HUES64 (cell line): ENCODE results near the gene TRPM3.
A peak's percentile ranks its signal among the peaks of the same experiment; 100 is the strongest.

Source experiments
- H3K27ac ChIP-seq: 2 replicates; pipeline ENCODE4 v1.7.0; 2013; ENCODE audit warnings: low read depth, low read length, inconsistent platforms
- H3K27me3 ChIP-seq: 2 replicates; pipeline ENCODE4 v1.6.1; 2013; ENCODE audit warnings: mild to moderate bottlenecking, low read length; ENCODE audit not compliant: insufficient read depth
- H3K36me3 ChIP-seq: 2 replicates; pipeline ENCODE4 v1.6.1; 2013; ENCODE audit warnings: mild to moderate bottlenecking, low read length; ENCODE audit not compliant: insufficient read depth
- H3K4me1 ChIP-seq: 2 replicates; pipeline ENCODE4 v1.6.1; 2013; ENCODE audit warnings: mild to moderate bottlenecking, low read length, moderate library complexity; ENCODE audit not compliant: insufficient read depth
- H3K4me3 ChIP-seq: 2 replicates; pipeline ENCODE4 v1.5.1; 2013; ENCODE audit warnings: mild to moderate bottlenecking, low read length, moderate library complexity
- H3K9ac ChIP-seq: 2 replicates; pipeline ENCODE4 v1.6.1; 2013; ENCODE audit warnings: mild to moderate bottlenecking, low read depth, low read length
- H3K9me3 ChIP-seq: 2 replicates; pipeline ENCODE4 v1.6.1; 2013; ENCODE audit warnings: low read depth, low read length; ENCODE audit not compliant: insufficient read depth
- WGBS: fragments of 150-250, 120-280 bp; methylation state at CpG from one replicate; pipeline ENCODE4 v1.1.7; 2013; ENCODE audit warnings: missing lambda C conversion rate; 5-methylcytosine and 5-hydroxymethylcytosine counted together

The TRPM3 gene

GRCh38 chr9:70829591-70830265 lies 291.7 kb downstream of the TRPM3 start:
- H3K4me3 ChIP-seq = no peak overlapping the region
- H3K4me1 ChIP-seq = peaks cover 24% of the 10 kb centered on the region; the same call in 1 of the 2 replicates
- no peaks in the 10 kb centered on the region for H3K27me3 ChIP-seq
- H3K9ac ChIP-seq = 0 out of 2 replicates have a peak overlapping the region, but pooled peaks have one; percentile 22
- H3K9me3 ChIP-seq = no peaks in the 10 kb centered on the region
- WGBS = 81% methylated on average over 5 of the region's 5 CpGs
- H3K36me3 ChIP-seq = no peaks in the 10 kb centered on the region
- H3K27ac ChIP-seq = no peak overlapping the region

GRCh38 chr9:70826562-70826961 lies 294.9 kb downstream of the TRPM3 start:
- WGBS = 88% methylated on average over 3 of the region's 3 CpGs
- H3K27me3 ChIP-seq = no peaks in the 10 kb centered on the region
- H3K9ac ChIP-seq = no peak overlapping the region
- H3K27ac ChIP-seq = no peak overlapping the region
- no peaks in the 10 kb centered on the region for H3K36me3 ChIP-seq
- no peaks in the 10 kb centered on the region for H3K9me3 ChIP-seq
- peaks cover 34% of the 10 kb centered on the region for H3K4me1 ChIP-seq
- no peak overlapping the region for H3K4me3 ChIP-seq

- H3K4me3 ChIP-seq = no peak overlapping the region
- H3K9ac ChIP-seq = no peak overlapping the region
- WGBS = 82% methylated on average over 6 of the region's 7 CpGs
- H3K9me3 ChIP-seq = no peaks in the 10 kb centered on the region
- H3K4me1 ChIP-seq = peaks cover 19% of the 10 kb centered on the region
- H3K36me3 ChIP-seq = no peaks in the 10 kb centered on the region
- H3K27me3 ChIP-seq = no peaks in the 10 kb centered on the region
- H3K27ac ChIP-seq = no peak overlapping the region
Measured at GRCh38 chr9:70823284-70823683, 298.1 kb downstream of the TRPM3 start.

GRCh38 chr9:70817311-70817710 lies 304.1 kb downstream of the TRPM3 start:
- H3K9ac ChIP-seq = no peak overlapping the region
- WGBS = 100% methylated on average over 3 of the region's 3 CpGs
- peaks cover 11% of the 10 kb centered on the region for H3K4me1 ChIP-seq
- no peaks in the 10 kb centered on the region for H3K9me3 ChIP-seq
- no peak overlapping the region for H3K27ac ChIP-seq
- no peaks in the 10 kb centered on the region for H3K27me3 ChIP-seq
- no peaks in the 10 kb centered on the region for H3K36me3 ChIP-seq
- H3K4me3 ChIP-seq = no peak overlapping the region

GRCh38 chr9:70816891-70817290 lies 304.5 kb downstream of the TRPM3 start:
- no peaks in the 10 kb centered on the region for H3K9me3 ChIP-seq
- H3K36me3 ChIP-seq = no peaks in the 10 kb centered on the region
- no peak overlapping the region for H3K9ac ChIP-seq
- no peaks in the 10 kb centered on the region for H3K27me3 ChIP-seq
- peaks cover 11% of the 10 kb centered on the region for H3K4me1 ChIP-seq
- no peak overlapping the region for H3K27ac ChIP-seq
- H3K4me3 ChIP-seq = no peak overlapping the region
- WGBS = 42% methylated on average over 1 of the region's 2 CpGs

- Histone ChIP-seq H3K4me3 (no peak overlapping the region), H3K27me3 (no peaks in the 10 kb centered on the region), H3K9ac (no peak overlapping the region), H3K4me1 (peaks cover 11% of the 10 kb centered on the region), H3K9me3 (no peaks in the 10 kb centered on the region), H3K27ac (no peak overlapping the region), H3K36me3 (no peaks in the 10 kb centered on the region)
- WGBS = 97% methylated on average over 1 of the region's 1 CpG
Measured at GRCh38 chr9:70816316-70816715, 305.1 kb downstream of the TRPM3 start.

- no peak overlapping the region for H3K27ac ChIP-seq
- no peak overlapping the region for H3K4me3 ChIP-seq
- no peak overlapping the region for H3K9ac ChIP-seq
- peaks cover 11% of the 10 kb centered on the region for H3K4me1 ChIP-seq
- no peaks in the 10 kb centered on the region for H3K9me3 ChIP-seq
- no peaks in the 10 kb centered on the region for H3K27me3 ChIP-seq
- 32% methylated on average over 2 of the region's 2 CpGs for WGBS
- no peaks in the 10 kb centered on the region for H3K36me3 ChIP-seq
Measured at GRCh38 chr9:70814597-70814996, 306.8 kb downstream of the TRPM3 start.

GRCh38 chr9:70813141-70813540 lies 308.3 kb downstream of the TRPM3 start:
- Histone ChIP-seq H3K36me3 (no peaks in the 10 kb centered on the region), H3K9me3 (no peaks in the 10 kb centered on the region), H3K4me3 (no peak overlapping the region), H3K9ac (no peak overlapping the region), H3K27me3 (no peaks in the 10 kb centered on the region), H3K27ac (no peak overlapping the region), H3K4me1 (peaks cover 11% of the 10 kb centered on the region)
- 100% methylated on average over 1 of the region's 2 CpGs for WGBS

- WGBS = no CpG with 5 or more reads among the region's 1 CpG
- no peaks in the 10 kb centered on the region for H3K36me3 ChIP-seq
- H3K9ac ChIP-seq = no peak overlapping the region
- no peaks in the 10 kb centered on the region for H3K9me3 ChIP-seq
- no peak overlapping the region for H3K4me3 ChIP-seq
- no peak overlapping the region for H3K27ac ChIP-seq
- peaks cover 11% of the 10 kb centered on the region for H3K4me1 ChIP-seq
- H3K27me3 ChIP-seq = no peaks in the 10 kb centered on the region
Measured at GRCh38 chr9:70811638-70812037, 309.8 kb downstream of the TRPM3 start.

GRCh38 chr9:70806875-70807274 lies 314.5 kb downstream of the TRPM3 start:
- WGBS = 100% methylated on average over 1 of the region's 2 CpGs
- Histone ChIP-seq H3K4me1 (0 out of 2 replicates have a peak, but pooled peaks cover 9% of the 10 kb centered on the region), H3K27me3 (no peaks in the 10 kb centered on the region), H3K27ac (no peak overlapping the region), H3K4me3 (no peak overlapping the region), H3K9ac (no peak overlapping the region), H3K36me3 (no peaks in the 10 kb centered on the region), H3K9me3 (no peaks in the 10 kb centered on the region)

- 88% methylated on average over 6 of the region's 6 CpGs for WGBS
- no peak overlapping the region for H3K27ac ChIP-seq
- H3K36me3 ChIP-seq = no peaks in the 10 kb centered on the region
- no peaks in the 10 kb centered on the region for H3K9me3 ChIP-seq
- H3K4me1 ChIP-seq = peaks cover 15% of the 10 kb centered on the region
- no peak overlapping the region for H3K4me3 ChIP-seq
- H3K9ac ChIP-seq = no peak overlapping the region
- no peaks in the 10 kb centered on the region for H3K27me3 ChIP-seq
Measured at GRCh38 chr9:70805949-70806348, 315.5 kb downstream of the TRPM3 start.
